ENCODE data around the gene TTR. TPM values are rescaled to one million over a fixed set of nuclear protein-coding genes. Genes with fewer than 3 reads are reported as not detected.

Gene TTR
- total RNA-seq, 2 experiments from 2014 or later = not detected

DNA sequence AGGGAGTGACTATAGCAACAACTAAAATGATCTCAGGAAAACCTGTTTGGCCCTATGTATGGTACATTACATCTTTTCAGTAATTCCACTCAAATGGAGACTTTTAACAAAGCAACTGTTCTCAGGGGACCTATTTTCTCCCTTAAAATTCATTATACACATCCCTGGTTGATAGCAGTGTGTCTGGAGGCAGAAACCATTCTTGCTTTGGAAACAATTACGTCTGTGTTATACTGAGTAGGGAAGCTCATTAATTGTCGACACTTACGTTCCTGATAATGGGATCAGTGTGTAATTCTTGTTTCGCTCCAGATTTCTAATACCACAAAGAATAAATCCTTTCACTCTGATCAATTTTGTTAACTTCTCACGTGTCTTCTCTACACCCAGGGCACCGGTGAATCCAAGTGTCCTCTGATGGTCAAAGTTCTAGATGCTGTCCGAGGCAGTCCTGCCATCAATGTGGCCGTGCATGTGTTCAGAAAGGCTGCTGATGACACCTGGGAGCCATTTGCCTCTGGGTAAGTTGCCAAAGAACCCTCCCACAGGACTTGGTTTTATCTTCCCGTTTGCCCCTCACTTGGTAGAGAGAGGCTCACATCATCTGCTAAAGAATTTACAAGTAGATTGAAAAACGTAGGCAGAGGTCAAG is 955 bp downstream of the TTR start:
- H3K4me1 Mint-ChIP-seq (ENCODE audit: low read depth) = no peaks in the 10 kb centered on the region
- CTCF ChIA-PET = no interaction called here
- intact Hi-C loops (cut with DNase I, micrococcal nuclease) = no loop called here
- DNase-seq = no peak
- no peak overlapping the region for H3K4me3 Mint-ChIP-seq
- Histone ChIP-seq H3K4me1 (ENCODE audit: insufficient read depth, low read length) (no peaks in the 10 kb centered on the region), H3K27ac (ENCODE audit: low read depth in 1 of 2, low read length in 2 of 2) (no peak overlapping the region), H3K27me3 (ENCODE audit: control insufficient read depth in 1 of 2, insufficient read depth in 2 of 2, low read length in 2 of 2) (no peaks in the 10 kb centered on the region), H3K4me3 (ENCODE audit: low read length) (no peak overlapping the region), H3K9me3 (ENCODE audit: control insufficient read depth in 1 of 2, insufficient read depth in 1 of 2, low read length in 2 of 2) (no peaks in the 10 kb centered on the region), H3K36me3 (ENCODE audit: insufficient read depth, low read length) (no peaks in the 10 kb centered on the region)
- H3K27me3 Mint-ChIP-seq = no peaks in the 10 kb centered on the region
- ATAC-seq (ENCODE audit: poor library complexity) = no peak
- no peak overlapping the region for H3K27ac Mint-ChIP-seq
- H3K36me3 Mint-ChIP-seq (ENCODE audit: low read depth) = no peaks in the 10 kb centered on the region
- no peaks in the 10 kb centered on the region for H3K9me3 Mint-ChIP-seq
- TF ChIP-seq, protein P1, sequence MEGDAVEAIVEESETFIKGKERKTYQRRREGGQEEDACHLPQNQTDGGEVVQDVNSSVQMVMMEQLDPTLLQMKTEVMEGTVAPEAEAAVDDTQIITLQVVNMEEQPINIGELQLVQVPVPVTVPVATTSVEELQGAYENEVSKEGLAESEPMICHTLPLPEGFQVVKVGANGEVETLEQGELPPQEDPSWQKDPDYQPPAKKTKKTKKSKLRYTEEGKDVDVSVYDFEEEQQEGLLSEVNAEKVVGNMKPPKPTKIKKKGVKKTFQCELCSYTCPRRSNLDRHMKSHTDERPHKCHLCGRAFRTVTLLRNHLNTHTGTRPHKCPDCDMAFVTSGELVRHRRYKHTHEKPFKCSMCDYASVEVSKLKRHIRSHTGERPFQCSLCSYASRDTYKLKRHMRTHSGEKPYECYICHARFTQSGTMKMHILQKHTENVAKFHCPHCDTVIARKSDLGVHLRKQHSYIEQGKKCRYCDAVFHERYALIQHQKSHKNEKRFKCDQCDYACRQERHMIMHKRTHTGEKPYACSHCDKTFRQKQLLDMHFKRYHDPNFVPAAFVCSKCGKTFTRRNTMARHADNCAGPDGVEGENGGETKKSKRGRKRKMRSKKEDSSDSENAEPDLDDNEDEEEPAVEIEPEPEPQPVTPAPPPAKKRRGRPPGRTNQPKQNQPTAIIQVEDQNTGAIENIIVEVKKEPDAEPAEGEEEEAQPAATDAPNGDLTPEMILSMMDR (IDR thresholded peaks at IDR 0.05) = no peak
- POLR2A ChIA-PET = no interaction called here

DNA sequence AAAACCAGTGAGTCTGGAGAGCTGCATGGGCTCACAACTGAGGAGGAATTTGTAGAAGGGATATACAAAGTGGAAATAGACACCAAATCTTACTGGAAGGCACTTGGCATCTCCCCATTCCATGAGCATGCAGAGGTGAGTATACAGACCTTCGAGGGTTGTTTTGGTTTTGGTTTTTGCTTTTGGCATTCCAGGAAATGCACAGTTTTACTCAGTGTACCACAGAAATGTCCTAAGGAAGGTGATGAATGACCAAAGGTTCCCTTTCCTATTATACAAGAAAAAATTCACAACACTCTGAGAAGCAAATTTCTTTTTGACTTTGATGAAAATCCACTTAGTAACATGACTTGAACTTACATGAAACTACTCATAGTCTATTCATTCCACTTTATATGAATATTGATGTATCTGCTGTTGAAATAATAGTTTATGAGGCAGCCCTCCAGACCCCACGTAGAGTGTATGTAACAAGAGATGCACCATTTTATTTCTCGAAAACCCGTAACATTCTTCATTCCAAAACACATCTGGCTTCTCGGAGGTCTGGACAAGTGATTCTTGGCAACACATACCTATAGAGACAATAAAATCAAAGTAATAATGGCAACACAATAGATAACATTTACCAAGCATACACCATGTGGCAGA is 3.6 kb downstream of the TTR start:
- intact Hi-C loops (cut with DNase I, micrococcal nuclease) = no loop called here
- no peaks in the 10 kb centered on the region for H3K9me3 Mint-ChIP-seq
- ATAC-seq (ENCODE audit: poor library complexity) = no peak

DNA sequence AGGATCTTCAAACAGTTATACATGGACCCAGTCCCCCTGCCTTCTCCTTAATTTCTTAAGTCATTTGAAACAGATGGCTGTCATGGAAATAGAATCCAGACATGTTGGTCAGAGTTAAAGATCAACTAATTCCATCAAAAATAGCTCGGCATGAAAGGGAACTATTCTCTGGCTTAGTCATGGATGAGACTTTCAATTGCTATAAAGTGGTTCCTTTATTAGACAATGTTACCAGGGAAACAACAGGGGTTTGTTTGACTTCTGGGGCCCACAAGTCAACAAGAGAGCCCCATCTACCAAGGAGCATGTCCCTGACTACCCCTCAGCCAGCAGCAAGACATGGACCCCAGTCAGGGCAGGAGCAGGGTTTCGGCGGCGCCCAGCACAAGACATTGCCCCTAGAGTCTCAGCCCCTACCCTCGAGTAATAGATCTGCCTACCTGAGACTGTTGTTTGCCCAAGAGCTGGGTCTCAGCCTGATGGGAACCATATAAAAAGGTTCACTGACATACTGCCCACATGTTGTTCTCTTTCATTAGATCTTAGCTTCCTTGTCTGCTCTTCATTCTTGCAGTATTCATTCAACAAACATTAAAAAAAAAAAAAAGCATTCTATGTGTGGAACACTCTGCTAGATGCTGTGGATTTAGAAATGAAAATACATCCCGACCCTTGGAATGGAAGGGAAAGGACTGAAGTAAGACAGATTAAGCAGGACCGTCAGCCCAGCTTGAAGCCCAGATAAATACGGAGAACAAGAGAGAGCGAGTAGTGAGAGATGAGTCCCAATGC is 4.6 kb downstream of the TTR start:
- no peak for DNase-seq
- ChIA-PET POLR2A (no interaction called here), CTCF (no interaction called here)
- H3K4me1 ChIP-seq (ENCODE audit: insufficient read depth, low read length) = no peaks in the 10 kb centered on the region
- Mint-ChIP-seq H3K27ac (no peak overlapping the region), H3K36me3 (ENCODE audit: low read depth) (no peaks in the 10 kb centered on the region), H3K27me3 (no peaks in the 10 kb centered on the region), H3K4me1 (ENCODE audit: low read depth) (no peaks in the 10 kb centered on the region), H3K4me3 (no peak overlapping the region), H3K9me3 (no peaks in the 10 kb centered on the region)
- no peak for ATAC-seq (ENCODE audit: poor library complexity)
- H3K4me3 ChIP-seq (ENCODE audit: low read length) = no peak overlapping the region
- TF ChIP-seq, protein P1 (IDR thresholded peaks at IDR 0.05) = no peak
- intact Hi-C loops (cut with DNase I, micrococcal nuclease) = no loop called here
- H3K9me3 ChIP-seq (ENCODE audit: control insufficient read depth in 1 of 2, insufficient read depth in 1 of 2, low read length in 2 of 2) = no peaks in the 10 kb centered on the region
- H3K27ac ChIP-seq (ENCODE audit: low read depth in 1 of 2, low read length in 2 of 2) = no peak overlapping the region
- H3K27me3 ChIP-seq (ENCODE audit: control insufficient read depth in 1 of 2, insufficient read depth in 2 of 2, low read length in 2 of 2) = no peaks in the 10 kb centered on the region
- no peaks in the 10 kb centered on the region for H3K36me3 ChIP-seq (ENCODE audit: insufficient read depth, low read length)

More for the DNA sequence above, 3.6 kb downstream of the TTR start:
- Histone ChIP-seq H3K4me1 (ENCODE audit: insufficient read depth, low read length) (no peaks in the 10 kb centered on the region), H3K27ac (ENCODE audit: low read depth in 1 of 2, low read length in 2 of 2) (no peak overlapping the region), H3K9me3 (ENCODE audit: control insufficient read depth in 1 of 2, insufficient read depth in 1 of 2, low read length in 2 of 2) (no peaks in the 10 kb centered on the region), H3K4me3 (ENCODE audit: low read length) (no peak overlapping the region), H3K36me3 (ENCODE audit: insufficient read depth, low read length) (no peaks in the 10 kb centered on the region), H3K27me3 (ENCODE audit: control insufficient read depth in 1 of 2, insufficient read depth in 2 of 2, low read length in 2 of 2) (no peaks in the 10 kb centered on the region)
- DNase-seq = no peak
- no peaks in the 10 kb centered on the region for H3K4me1 Mint-ChIP-seq (ENCODE audit: low read depth)
- no peaks in the 10 kb centered on the region for H3K27me3 Mint-ChIP-seq
- no peak overlapping the region for H3K4me3 Mint-ChIP-seq
- TF ChIP-seq, protein P1 (IDR thresholded peaks at IDR 0.05) = no peak
- no peaks in the 10 kb centered on the region for H3K36me3 Mint-ChIP-seq (ENCODE audit: low read depth)
- ChIA-PET POLR2A (no interaction called here), CTCF (no interaction called here)
- no peak overlapping the region for H3K27ac Mint-ChIP-seq
